Mesenteric fat pad (tissue), 1 donor: Measurements from ENCODE around the gene PJA1. TPM values are rescaled to one million over a fixed set of nuclear protein-coding genes. Genes with fewer than 3 reads are reported as not detected.

Source experiments
- DNase-seq: peaks from one replicate; pipeline ENCODE4 v3.0.0-alpha.2; 2020; ENCODE audit warnings: low spot score
- long read RNA-seq: library from polyadenylated mRNA; unstranded; transcript quantifications from one replicate; pipeline ENCODE4 v2.0.0, GENCODE V29; 2020
- total RNA-seq: library from RNA; stranded (reverse); fragmentation: NEBNext Ultra II Directional; extraction: Animal tissue kit (Norgen Biotek cat#: 25700); gene quantifications from one replicate; pipeline ENCODE4 v1.2.1, GENCODE V29; 2021
- donor health status: DM: yes; HTN: yes; CAD: no.

PJA1 gene, protein sequence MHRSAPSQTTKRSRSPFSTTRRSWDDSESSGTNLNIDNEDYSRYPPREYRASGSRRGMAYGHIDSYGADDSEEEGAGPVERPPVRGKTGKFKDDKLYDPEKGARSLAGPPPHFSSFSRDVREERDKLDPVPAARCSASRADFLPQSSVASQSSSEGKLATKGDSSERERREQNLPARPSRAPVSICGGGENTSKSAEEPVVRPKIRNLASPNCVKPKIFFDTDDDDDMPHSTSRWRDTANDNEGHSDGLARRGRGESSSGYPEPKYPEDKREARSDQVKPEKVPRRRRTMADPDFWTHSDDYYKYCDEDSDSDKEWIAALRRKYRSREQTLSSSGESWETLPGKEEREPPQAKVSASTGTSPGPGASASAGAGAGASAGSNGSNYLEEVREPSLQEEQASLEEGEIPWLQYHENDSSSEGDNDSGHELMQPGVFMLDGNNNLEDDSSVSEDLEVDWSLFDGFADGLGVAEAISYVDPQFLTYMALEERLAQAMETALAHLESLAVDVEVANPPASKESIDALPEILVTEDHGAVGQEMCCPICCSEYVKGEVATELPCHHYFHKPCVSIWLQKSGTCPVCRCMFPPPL
- total RNA-seq = 57.6 TPM
- long read RNA-seq, transcript PJA1-202 (2 exons, 2,672 nt) = major isoform, 177 of 234 reads
- long read RNA-seq, transcript PJA1-201 (2 exons, 2,755 nt) = minor isoform, 11 of 234 reads
- long read RNA-seq, transcript PJA1-206 (2 exons, 887 nt) = minor isoform, 28 of 234 reads
- long read RNA-seq, transcript PJA1-203 (1 exons, 2,692 nt) = minor isoform, 16 of 234 reads
- long read RNA-seq, partial matches to known transcripts = 0 of 234 reads
- long read RNA-seq, other reads (novel, unspliced or antisense) = 2 of 234 reads

DNA sequence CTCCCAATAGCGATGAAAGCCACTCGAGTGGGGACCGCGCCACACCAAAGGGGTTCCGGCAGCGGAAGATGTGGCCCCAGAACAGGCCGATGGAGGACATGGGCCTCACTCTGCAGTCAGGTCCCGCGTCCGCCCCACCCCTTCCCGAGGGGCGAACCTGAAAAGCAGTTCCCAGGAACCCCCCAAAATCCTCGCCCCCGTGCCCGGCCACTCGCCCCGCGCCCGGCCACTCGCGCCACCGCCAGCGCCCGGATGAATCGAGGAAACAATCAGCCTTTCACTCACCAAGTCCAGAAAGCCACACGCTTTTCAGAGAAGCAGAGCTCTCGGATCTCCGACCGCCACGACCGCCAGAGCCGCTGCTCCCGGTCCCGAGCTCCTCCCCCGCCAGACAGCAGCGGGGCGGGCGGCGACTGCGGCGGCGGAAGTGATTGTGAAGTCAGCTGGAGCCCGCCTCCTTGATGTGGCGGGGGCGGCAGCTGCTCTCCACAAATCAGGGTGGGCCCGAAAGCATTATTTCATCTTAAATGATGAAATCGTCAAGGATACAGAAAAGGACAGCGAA is at the start of gene PJA1:
TSS of gene PJA1 (minus strand) at position 367 of the 565 bp plus-strand sequence. CDS start 2,380 bp downstream, outside the sequence.
- DNase-seq = no peak

- DNase-seq = no peak
These were observed 49.2 kb upstream of the PJA1 start for GRCh38 chrX:69214463-69214862.

DNA sequence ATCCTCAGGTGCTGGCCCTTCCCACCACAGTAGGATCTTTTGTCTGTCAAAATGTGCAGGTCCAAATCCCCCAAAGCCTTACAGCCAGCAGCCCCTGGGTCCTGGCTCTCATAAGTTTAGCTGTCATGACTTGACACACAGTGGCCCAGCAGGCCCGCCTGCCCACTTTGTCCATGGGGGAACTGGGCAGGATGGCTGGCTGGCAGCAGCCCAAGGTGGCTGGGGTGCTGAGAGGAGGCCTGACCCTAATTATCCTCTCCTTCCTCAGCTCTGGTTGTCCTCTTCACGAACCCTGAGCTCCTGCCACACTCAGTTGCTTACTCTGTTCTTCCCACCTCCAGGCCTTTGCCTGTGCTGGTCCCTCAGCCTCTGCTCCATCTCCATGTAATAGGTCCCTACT is 46.4 kb upstream of the PJA1 start:
- DNase-seq = no peak

- no peak for DNase-seq
These were observed 45.3 kb upstream of the PJA1 start for GRCh38 chrX:69210581-69210980.

DNA sequence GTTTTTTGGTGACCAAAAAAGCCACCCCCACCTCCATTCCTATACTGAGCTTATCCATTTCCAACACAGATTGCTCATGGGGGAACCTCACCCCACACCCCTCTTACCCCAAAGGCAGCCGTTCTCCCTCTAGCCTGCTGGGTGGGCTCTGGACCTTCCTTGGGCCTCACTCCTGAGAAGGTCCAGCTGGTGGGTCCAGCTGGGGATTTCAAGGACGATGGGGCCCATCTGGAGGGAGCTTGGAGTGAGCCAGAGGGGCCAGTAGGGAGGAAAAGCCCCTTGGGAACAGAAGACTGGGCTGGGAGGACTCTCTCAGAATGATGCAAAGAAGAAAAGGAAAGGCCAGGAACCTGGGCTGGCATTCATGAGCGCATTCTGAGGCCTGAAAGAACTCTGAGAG is 42.0 kb upstream of the PJA1 start:
- DNase-seq = no peak

GRCh38 chrX:69203638-69204037 is 38.4 kb upstream of the PJA1 start:
- no peak for DNase-seq

DNA sequence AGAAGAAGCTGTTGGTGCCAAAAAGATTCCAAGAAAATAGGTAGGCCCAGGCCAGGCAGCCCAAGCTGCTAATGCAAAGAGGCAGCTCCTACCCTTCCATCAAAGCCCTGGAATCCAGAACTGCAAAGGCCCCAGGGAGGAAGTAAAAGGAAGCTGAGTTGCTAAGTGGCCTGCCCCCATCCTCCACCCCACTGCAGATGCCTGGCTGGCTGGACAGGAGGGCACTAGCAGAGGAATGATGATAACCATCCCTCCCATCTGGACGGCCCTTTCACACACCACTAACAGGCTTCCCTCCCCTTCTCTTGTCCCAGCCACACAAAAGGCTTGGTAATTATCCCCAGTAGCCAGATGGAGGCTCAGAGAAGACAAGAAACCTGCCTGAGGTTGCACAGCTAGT is 32.4 kb upstream of the PJA1 start:
- DNase-seq = no peak

DNA sequence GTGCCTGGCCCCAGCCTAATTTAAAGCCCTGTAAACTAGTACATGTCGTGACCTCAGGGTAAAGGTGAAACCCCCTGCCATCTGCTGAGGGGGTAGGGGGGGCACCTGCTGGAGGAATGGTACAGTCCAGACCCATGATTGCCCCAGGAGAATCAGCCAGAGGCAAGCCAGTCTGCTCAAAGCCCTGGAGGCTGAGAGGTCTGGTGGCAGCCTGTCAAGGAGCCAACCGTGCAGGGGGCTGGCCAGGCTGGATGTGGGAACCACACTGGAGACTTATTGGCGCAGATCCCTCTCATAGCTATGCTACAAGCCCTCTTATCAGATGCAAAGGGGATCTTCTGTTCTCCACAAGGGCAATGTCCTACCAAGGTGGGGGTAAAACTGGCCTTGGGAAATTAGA is 31.4 kb upstream of the PJA1 start:
- no peak for DNase-seq

DNA sequence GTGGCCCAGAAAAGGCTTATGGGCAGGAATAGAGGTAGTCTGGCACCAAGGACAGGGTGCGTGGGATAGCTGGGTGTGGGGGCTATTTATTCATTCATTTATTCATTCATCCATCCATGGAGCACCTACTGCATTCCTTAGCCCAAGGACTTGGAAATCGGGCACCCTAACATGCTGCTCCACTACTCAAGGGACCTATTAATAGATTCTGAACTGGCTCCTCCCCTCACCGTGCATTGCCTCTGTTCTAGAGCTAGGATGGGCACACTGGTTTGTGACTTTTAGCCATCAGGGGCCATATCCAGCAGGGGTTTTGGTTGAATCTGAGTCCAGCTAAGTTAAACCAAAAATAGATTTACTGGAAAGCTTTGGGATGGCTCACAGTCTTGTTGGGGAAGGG is 30.6 kb upstream of the PJA1 start:
- no peak for DNase-seq

GRCh38 chrX:69195192-69195591 is 29.9 kb upstream of the PJA1 start:
- no peak for DNase-seq

DNA sequence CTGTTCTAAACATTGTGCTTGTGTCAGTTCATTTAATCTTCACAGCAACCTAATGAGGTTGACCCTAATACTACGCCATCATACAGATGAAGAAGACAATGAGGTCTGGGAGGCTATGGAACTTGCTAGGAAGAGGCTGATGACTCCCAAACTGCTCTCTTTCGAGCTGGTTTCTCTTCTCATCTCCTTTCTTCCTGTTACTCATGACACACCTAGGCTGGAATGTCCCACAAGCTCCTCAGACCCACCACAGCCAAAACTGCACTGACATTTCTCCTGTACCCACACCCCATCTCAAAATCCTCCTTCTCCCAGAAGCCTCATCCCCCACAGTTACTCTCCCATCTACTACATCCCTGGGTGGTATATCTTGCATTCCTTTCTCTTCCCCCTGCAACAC is 27.4 kb upstream of the PJA1 start:
- DNase-seq = no peak

GRCh38 chrX:69189576-69190371 is 24.5 kb upstream of the PJA1 start:
- no peak for DNase-seq

DNA sequence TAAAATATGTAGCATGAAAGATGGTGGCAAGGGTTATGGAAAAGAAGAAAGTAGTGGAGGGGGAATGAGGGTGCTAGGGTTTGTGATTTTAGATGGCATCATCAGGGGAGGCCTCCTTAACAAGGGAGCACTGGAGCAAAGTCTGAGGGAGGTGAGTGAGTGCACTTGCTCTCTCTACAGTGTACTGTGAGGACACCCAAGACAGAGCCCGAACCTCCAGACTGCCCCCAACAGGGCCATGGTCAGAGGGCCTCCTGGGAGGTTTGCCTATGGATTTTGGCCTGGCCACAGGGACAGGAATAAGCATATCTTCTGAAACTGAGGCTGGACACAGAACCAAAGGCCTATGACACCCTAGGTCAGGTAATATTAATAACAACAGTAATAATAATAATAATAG is 21.4 kb upstream of the PJA1 start:
- DNase-seq = no peak

- no peak for DNase-seq
These were observed 20.6 kb upstream of the PJA1 start for GRCh38 chrX:69185886-69186285.

- no peak for DNase-seq
These were observed 19.9 kb upstream of the PJA1 start for GRCh38 chrX:69185141-69185540.

DNA sequence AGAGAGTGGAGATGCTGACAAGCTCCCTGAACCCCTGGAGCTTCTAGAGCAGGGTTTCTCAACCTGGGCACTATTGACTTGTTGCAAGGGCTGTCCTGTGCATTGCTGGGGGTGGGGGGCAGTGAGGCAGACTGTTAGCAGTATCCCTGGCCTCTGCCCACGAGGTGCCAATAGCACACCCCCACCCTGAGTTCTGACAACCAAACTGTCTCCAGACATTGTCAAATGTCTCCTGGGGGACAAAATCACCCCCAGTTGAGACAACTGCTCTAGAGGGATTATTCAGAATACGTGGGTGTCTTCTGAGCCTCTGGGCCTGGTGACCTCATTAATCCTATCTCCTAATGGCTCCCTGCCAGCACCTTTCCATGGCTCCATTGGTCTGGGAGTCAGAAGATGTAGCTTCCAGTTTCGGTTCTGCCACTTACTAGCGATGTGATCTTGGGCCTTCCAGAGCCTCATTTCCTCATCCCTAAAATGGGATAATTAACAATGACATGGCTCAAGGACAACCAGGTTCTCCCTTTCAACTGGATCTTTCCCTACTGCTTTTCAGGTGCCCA is 17.6 kb upstream of the PJA1 start:
- DNase-seq = no peak

DNA sequence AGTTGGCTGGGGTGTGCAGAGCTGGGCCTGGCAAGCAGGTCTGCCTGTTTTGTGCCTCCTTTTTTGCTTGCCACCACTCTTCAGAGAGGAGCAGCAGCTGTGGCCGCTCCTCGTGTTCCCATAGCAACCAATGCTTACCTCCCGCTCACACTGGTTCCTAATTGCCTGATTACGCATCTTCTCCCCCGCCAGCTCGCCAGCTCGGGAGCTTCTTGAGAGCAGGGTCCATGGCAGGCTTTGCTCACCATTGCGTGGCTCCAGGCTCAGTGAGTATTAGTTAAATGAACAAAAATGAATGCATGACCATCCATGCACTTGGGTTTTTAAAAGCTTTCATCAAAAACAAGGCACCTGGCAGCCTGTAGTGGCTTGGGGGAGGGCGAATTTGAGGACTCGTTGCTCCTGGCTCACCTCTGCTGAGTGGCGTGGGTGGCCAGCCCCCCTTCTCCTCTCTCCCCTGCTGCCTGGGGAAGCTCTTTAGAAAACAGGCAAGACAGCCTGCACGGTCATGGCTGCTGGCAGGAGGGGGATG is 14.2 kb upstream of the PJA1 start:
- DNase-seq = no peak

GRCh38 chrX:69178592-69178991 is 13.3 kb upstream of the PJA1 start:
- DNase-seq = no peak

DNA sequence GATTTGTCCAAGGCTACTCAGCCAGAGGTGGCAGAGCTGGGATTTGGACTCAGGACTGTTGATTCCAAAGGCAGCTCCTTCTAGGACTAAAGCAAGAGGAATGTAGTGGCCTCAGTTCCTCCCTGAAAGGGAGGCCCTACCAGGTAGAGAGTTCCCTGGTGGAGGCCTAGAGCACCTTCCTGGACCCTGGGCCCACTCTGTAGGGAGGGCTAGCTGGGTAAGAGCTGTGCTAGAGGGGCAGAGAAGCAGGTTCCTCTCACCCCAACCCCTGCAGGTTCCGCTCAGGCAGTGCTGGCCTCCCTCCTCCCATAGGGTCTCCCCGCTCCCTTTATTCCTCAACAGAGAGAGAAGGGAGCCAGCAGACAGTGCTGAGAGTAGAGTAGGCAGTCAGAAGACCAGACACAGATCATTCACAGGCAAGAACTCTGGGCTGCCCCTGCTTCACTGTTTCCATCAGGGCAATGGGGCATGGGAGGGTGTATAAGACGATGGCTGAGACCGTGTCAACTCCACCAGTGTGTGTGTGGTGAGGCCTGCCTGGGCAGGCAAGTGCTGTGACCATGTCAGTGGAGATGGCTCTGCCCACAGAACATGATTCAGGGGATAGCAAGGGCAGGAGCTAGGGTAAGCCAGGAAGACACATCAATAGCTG is 12.4 kb upstream of the PJA1 start:
- peak; percentile 83 for DNase-seq

GRCh38 chrX:69176053-69176452 is 10.8 kb upstream of the PJA1 start:
- DNase-seq = no peak
